Measurements from ENCODE around the gene CHRNA4.

DNA sequence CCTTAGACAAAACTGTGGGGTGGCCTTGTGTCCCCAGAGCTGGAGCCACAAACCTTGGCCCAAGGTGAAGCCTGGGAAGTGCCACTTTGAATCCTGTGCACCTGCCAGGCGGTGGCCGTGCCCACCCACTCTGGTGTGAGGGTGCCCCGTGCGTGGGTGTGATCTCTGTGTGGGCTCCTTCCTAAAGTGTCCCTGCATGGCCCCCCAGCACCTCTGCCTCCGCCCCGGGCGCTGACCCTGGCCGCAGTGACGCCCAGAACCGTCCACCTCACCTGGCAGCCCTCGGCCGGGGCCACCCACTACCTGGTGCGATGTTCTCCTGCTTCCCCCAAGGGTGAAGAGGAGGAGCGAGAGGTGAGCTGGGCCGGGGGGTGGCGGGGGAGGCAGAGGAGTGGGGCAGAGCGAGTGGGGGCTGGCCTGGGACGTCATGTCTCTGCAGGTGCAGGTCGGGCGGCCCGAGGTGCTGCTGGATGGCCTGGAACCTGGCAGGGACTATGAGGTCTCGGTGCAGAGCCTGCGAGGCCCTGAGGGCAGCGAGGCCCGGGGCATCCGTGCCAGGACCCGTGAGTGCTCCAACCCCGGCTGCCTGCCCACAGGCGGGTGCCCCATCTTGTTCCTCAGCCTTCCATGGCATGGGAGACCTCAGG is 49.8 kb downstream of the CHRNA4 start:
- TF ChIP-seq POLR2AphosphoS5 (IDR thresholded peaks at IDR 0.05; ENCODE audit: low read depth, low read length) (no peak), SIN3A (IDR thresholded peaks at IDR 0.05; ENCODE audit: borderline replicate concordance, insufficient read depth, low read depth, low read length) (no peak)
- TF ChIP-seq, protein P1, sequence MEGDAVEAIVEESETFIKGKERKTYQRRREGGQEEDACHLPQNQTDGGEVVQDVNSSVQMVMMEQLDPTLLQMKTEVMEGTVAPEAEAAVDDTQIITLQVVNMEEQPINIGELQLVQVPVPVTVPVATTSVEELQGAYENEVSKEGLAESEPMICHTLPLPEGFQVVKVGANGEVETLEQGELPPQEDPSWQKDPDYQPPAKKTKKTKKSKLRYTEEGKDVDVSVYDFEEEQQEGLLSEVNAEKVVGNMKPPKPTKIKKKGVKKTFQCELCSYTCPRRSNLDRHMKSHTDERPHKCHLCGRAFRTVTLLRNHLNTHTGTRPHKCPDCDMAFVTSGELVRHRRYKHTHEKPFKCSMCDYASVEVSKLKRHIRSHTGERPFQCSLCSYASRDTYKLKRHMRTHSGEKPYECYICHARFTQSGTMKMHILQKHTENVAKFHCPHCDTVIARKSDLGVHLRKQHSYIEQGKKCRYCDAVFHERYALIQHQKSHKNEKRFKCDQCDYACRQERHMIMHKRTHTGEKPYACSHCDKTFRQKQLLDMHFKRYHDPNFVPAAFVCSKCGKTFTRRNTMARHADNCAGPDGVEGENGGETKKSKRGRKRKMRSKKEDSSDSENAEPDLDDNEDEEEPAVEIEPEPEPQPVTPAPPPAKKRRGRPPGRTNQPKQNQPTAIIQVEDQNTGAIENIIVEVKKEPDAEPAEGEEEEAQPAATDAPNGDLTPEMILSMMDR (IDR thresholded peaks at IDR 0.05) = no peak
- TF ChIP-seq, protein P2, sequence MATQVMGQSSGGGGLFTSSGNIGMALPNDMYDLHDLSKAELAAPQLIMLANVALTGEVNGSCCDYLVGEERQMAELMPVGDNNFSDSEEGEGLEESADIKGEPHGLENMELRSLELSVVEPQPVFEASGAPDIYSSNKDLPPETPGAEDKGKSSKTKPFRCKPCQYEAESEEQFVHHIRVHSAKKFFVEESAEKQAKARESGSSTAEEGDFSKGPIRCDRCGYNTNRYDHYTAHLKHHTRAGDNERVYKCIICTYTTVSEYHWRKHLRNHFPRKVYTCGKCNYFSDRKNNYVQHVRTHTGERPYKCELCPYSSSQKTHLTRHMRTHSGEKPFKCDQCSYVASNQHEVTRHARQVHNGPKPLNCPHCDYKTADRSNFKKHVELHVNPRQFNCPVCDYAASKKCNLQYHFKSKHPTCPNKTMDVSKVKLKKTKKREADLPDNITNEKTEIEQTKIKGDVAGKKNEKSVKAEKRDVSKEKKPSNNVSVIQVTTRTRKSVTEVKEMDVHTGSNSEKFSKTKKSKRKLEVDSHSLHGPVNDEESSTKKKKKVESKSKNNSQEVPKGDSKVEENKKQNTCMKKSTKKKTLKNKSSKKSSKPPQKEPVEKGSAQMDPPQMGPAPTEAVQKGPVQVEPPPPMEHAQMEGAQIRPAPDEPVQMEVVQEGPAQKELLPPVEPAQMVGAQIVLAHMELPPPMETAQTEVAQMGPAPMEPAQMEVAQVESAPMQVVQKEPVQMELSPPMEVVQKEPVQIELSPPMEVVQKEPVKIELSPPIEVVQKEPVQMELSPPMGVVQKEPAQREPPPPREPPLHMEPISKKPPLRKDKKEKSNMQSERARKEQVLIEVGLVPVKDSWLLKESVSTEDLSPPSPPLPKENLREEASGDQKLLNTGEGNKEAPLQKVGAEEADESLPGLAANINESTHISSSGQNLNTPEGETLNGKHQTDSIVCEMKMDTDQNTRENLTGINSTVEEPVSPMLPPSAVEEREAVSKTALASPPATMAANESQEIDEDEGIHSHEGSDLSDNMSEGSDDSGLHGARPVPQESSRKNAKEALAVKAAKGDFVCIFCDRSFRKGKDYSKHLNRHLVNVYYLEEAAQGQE (IDR thresholded peaks at IDR 0.05; ENCODE audit: insufficient read depth in 1 of 2, low read depth in 2 of 2, low read length in 1 of 2) = no peak
